ENCODE results near the gene TTLL8.

The TTLL8 gene

DNA sequence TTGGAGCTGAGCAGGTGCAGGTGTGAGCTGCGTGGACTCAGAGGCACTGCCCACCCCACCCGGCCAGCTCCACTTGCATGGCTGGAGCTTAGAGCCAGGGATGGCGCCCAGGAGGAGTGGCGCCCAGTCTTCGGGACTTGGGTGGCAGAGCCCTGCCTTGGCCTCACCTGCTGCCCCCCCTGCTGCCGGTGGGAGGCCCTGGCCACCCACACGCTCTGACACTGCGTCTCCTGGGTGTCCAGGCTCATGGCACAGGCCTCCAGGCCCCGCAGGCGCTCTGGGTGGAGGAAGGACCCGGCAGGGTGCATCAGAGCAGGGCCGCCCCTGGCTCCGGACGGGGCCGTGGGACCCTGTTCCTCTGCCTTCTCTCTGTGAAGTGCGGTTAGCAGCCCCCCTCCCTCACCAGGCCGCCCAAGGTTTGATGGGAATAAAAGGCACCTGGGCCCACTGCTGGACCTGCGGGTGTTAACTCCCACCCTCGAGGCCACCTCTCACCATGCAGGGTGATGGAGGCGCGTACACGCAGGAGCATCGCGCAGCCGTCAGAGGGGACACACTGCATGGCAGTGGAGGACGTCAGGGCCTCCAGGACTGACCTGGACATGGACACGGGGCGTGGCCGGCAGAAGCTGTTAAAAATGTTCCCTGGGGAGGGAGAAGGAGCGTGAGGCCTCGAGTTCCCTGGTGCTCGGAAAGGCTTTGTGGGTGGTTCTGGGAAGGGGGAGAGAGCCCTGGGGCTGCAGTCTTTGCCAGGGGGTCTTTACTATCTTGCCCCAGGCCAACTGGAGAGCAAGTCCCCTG lies 57.3 kb downstream of the TTLL8 start:
- DNase-seq = peak; percentile 57

DNA sequence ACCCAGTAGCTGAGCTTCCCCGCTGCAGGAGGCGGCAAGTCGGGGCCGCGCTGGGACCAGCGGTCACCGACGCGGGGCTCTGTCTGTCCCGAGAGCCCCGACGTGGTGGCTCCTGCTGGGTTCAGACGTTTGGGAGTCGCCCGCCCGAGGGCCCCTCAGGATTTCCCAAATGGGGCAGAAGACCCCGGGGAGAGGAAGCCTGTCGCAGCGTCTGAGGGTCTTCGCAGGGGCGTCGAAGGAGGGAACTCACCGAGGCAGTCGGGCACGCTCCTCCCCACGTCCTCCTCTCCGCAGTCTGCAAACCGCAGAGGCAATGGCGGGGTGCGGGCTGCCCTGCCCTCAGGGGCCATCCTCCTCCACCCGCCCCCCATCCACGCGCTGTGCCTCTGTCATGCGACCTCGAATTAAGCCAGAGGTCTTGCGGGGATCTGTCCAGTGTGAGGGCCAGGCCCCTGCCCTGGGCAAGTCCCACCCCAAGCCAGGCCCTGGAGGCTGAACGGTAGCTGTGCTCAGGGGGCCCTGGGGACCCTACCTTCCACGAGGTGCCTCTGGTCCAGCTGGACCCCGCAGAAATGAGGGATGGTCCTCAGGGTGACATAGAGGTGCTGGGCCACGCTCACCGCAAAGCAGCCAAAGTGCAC lies 58.0 kb downstream of the TTLL8 start:
- DNase-seq = peak; percentile 57

DNA sequence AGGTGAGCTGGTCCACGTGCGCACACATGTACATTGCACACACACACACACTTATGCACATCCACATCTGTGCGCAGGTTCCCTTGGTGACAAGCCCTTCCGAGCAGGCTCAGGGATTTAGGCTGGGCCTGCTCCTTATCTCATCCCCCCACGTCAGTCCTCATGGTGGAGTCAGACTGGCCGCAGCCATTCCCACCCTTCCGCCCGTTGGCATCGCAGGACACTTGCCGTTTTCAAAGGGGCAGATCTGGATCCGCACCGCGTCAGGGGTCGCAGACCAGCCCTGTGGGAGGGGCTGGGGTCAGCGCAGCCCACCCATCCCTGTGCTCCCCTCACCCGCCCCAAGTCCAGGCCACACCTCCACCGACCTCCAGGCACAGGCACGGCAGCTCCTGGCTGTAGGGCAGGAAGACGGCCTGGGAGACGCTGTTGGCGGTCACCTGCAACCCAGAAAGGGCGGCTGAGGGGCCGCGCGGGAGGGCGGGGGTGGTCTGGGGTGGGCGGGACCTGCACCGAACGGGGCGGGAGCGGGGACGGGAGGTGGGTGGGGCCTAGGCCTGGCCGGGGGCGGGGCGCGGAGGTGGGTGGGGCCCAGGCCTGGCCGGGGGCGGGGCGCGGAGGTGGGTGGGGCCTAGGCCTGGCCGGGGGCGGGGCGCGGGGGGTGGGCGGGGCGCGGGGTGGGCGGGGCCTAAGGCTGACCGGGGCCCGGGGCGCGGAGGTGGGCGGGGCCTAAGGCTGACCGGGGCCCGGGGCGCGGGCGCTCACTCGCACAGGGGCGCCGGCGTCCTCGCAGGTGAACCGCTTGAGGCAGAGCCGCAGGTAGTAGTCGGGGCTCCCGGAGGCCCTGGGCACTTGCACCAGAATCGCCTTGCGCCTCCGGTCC lies 58.8 kb downstream of the TTLL8 start:
- peak; percentile 76 for DNase-seq

DNA sequence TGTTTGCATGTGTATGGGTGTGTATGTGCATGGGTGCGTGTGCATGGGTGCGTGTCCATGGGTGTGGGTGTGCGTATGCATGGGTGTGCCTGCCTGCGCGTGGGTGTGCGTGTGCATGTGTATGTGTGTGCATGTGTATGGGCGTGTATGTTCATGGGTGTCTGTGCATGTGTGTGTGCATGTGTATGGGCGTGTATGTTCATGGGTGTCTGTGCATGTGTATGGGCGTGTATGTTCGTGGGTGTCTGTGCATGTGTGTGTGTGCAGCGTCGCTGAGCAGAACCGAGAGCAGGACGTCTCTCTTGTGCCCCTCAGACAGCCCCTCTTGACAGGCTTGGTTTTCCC lies 59.4 kb downstream of the TTLL8 start:
- peak; percentile 61 for DNase-seq

DNA sequence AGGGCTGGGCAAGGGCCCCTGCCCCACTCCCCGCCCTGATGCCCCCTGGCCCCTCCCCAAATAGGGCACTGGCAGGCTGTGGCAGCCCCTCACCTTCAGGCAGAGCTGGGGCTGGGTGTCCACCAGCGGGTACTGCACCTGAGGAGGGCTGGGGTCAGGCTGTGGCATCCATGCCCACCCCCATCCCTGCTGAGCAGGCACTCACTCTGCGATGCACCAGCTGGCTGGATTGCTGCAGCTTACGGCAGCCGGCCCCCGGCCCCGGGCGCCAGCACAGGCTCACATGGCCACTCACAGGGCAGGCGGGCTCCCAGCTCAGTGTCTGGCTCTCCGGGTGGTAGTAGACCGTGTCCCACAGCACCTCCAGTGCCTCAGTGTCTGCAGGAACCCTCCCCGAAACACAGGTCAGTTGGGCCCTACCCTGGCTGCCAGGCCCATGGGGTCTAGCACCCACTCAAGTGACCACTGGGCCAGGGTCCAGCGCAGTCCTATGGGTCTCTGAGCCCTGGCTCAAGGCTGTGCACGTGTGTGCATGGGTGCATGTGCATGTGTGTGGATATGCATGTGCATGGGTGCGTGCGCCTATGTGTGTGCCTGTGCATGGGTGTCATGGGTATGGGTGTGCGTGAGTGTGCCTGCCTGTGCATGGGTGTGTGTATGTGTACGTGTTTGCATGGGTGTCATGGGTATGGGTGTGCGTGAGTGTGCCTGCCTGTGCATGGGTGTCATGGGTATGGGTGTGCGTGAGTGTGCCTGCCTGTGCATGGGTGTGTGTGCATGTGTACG lies 60.0 kb downstream of the TTLL8 start:
- peak; percentile 61 for DNase-seq

DNA sequence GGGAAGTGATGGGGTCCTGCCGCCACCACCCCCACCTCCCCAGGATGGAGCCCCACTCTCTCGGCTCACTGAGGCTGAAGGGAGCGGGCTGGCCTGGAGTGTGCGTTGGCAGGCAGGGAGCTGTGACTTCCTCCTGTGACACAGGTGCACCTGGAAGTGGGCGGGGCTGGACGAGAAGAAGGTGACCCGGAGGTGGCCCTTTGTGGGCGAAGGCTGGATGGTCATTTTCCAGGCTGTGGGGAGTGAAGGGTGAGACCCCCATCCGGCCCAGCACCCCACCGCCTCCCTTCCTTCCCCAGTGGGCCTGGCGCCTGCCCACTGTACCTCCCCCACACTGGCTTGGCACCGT lies 60.9 kb downstream of the TTLL8 start:
- DNase-seq = peak; percentile 55

GRCh38 chr22:49996518-49997250 lies 61.4 kb downstream of the TTLL8 start:
- peak; percentile 56 for DNase-seq

DNA sequence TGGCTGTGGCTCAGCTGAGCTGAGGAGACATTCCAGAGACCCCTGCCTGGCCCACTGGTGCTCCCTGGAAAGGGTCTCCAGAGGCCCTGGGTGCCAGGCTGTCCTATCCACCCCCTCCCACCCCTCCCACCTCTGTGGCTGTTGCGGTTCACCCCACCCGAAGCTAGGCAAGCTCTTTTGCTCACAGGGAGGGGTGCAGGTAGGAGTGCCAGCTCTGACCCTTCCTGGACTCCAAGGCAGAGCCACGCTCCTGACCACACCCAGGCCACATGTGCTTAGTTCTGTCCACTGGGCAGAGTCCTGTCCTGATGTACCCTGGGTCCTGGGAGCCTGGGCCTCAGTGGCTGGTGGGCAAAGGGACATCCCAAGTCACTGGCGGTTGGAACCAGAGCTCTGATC lies 62.0 kb downstream of the TTLL8 start:
- peak; percentile 33 for DNase-seq

DNA sequence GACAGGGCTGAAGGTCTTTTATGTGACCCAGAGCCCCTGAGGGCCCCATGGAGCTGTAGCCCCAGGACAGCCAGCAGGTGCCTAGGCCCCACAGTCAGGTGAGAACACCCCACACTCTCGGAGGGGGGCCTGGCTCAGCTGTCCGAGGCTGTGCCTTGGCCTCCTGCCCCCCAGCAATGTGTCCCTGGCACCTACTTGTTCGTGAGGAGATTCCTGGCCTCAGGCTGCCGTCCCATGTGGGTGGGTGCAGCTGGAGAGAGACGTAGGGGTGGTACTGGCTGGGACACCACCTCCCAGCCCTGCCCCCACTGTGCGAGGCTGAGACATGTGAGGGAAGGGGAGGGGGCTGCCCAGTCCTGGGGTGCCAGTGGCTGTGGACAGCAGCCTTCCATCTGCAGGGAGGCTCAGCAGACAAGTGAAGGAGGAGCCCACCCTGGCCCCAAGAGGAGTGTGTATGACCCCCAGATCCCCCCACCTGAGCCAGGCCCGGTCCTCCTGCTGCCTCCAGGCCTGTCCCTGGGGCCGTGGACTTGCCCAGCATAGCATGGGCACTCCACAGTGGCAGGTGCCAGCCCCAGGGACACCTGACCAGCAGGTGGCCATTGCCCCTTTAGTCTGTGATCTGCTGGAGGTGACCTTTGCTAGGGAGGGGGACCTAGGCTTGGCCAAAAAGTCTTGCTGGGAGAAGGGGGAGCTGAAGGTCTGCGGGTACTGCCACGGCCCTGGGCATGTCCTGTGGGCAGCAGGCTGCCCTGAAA lies 62.6 kb downstream of the TTLL8 start:
- peak; percentile 58 for DNase-seq

- no peak for DNase-seq
Measured at GRCh38 chr22:49995041-49995360, 63.1 kb downstream of the TTLL8 start.

DNA sequence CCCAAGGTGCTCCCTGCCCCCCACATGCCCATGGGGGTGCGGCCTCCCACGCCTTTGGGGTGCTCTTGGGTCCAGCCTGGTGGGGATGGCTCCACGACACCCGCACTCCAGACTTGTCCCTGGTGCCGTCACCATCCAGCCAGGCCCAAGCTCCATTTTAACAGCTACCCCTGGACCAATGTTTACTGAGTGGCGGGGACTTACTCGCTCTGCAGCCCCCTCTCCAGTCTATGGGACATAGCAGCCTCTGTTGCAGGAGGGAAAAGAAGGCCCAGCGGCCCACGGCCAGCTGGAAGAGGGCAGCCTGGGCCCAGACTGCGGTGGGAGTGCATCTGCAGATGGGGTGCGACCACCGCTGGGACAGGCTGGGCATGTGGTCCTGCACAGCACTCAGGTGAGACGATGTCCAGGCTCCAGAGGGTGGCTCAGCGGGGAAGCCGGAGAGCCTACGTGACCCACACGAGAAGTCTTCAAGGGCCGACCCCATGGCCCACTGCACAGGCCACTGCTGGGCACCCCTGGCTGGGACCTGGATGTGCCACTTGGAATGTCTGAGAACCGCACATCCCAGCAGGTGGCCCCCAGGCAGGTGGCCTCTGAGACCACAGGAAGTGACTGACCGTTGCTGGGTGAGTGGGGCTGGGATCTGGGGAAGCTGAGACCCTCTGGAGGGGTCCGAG lies 63.6 kb downstream of the TTLL8 start:
- DNase-seq = peak; percentile 58

GRCh38 chr22:49993649-49994360 lies 64.3 kb downstream of the TTLL8 start:
- peak; percentile 61 for DNase-seq

DNA sequence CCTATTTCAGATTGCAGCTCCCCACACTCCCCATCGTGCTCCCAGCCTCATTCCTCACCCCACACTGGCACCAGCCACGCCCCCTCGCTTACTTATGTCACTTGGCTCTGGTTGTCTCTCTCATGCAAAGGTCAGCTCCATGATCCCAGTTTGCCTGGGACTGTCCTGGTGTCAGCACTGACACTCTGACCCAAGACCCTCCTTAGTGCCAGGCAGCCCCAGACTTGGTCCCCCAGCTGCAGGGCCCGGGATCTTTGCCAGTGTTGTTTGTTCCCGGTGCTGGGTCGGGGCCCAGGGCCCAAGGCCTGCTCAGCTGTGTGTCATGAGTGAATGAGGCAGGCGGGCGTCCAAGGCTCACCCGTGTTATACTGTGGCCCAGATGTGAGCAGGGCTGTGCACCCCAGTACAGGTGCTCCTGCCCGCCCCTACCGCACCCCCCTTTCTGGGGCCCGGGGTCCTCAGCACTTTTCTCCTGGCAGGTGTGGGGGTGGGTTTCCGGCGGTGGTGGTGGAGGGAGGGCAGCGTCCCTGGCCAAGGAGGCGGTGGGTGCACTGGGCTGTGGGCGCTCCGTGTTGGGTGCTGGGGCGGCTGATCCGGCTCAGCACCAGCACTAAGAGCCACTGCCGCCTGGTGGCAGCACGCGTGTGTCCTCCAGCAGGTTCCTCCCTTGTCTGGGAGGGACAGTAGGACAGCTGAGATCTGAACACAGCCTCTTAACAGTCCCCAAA lies 65.0 kb downstream of the TTLL8 start:
- DNase-seq = peak; percentile 89

GRCh38 chr22:49991907-49992533 lies 66.1 kb downstream of the TTLL8 start:
- peak; percentile 36 for DNase-seq

- no peak for DNase-seq
Measured at GRCh38 chr22:49991167-49991566, 66.9 kb downstream of the TTLL8 start.

DNA sequence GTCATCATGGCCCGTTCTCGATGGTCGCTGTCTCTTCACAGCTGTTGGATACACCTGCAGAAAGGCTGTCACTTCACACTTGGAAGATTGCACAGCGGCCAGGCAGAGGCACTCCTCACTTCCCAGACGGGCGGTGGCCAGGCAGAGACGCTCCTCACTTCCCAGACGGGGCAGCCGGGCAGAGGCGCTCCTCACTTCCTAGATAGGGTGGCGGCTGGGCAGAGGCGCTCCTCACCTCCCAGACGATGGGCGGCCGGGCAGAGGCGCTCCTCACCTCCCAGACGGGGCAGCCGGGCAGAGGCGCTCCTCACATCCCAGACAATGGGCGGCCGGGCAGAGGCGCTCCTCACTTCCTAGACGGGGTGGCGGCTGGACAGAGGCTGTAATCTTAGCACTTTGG lies 68.3 kb downstream of the TTLL8 start:
- DNase-seq = peak; percentile 21

- no peak for DNase-seq
Measured at GRCh38 chr22:49986325-49986724, 71.8 kb downstream of the TTLL8 start.

GRCh38 chr22:49983148-49984042 lies 74.7 kb downstream of the TTLL8 start:
- DNase-seq = peak; percentile 81

All from activated effector memory CD4-positive, alpha-beta T cell treated with anti-CD3 and anti-CD28 coated beads, Interleukin-2, amount 50 U/mL, for 16 hours (primary cell).